OCI-LY3 (cell line): Measurements from ENCODE around the gene GALNT11.

Experiments used
- H2AFZ ChIP-seq: fragments of 200-600, 300-600 bp; shearing (Covaris generic); 2 replicates; pipeline ENCODE4 v1.6.0; 2014; ENCODE audit warnings: antibody characterized with exemption, low read depth, low read length
- H3K27ac ChIP-seq: fragments of 200-600, 300-600 bp; sonication (generic); 2 replicates; pipeline ENCODE4 v1.5.1; 2014; ENCODE audit warnings: mild to moderate bottlenecking, low read length, moderate library complexity, mixed read lengths
- H3K27me3 ChIP-seq: fragments of 200-600, 300-600 bp; sonication (generic); 2 replicates; pipeline ENCODE4 v1.6.1; 2014; ENCODE audit warnings: low read depth, low read length, mixed read lengths
- H3K36me3 ChIP-seq: fragments of 200-600, 300-600 bp; sonication (generic); replicated peaks from 2 replicates; pipeline ENCODE3; 2014; ENCODE audit warnings: low read depth, low read length, mixed read lengths
- H3K4me1 ChIP-seq: fragments of 300-600, 200-600 bp; sonication (generic); 2 replicates; pipeline ENCODE4 v1.6.1; 2014; ENCODE audit warnings: low read length, mixed read lengths
- H3K4me2 ChIP-seq: fragments of 200-600, 300-600 bp; sonication (generic); 2 replicates; pipeline ENCODE4 v1.6.1; 2014; ENCODE audit warnings: low read length, mixed read lengths
- H3K4me3 ChIP-seq: fragments of 300-600, 200-600 bp; sonication (generic); 2 replicates; pipeline ENCODE4 v1.5.1; 2014; ENCODE audit warnings: antibody characterized with exemption, mild to moderate bottlenecking, low read length, moderate library complexity
- H3K79me2 ChIP-seq: fragments of 300-600, 200-600 bp; shearing (Covaris generic); 2 replicates; pipeline ENCODE4 v1.6.1; 2014; ENCODE audit warnings: mild to moderate bottlenecking, low read length, mixed read lengths
- H3K9ac ChIP-seq: fragments of 300-600, 200-600 bp; shearing (Covaris generic); 2 replicates; pipeline ENCODE4 v1.6.0; 2014; ENCODE audit warnings: mild to moderate bottlenecking, low read length, moderate library complexity
- H3K9me3 ChIP-seq: fragments of 200-600, 300-600 bp; shearing (Covaris generic); 2 replicates; pipeline ENCODE4 v1.6.1; 2014; ENCODE audit warnings: low read length, mixed read lengths; ENCODE audit not compliant: insufficient read depth
- H4K20me1 ChIP-seq: fragments of 200-600, 300-600 bp; sonication (generic); 2 replicates; pipeline ENCODE4 v1.6.1; 2016; ENCODE audit warnings: low read length, mixed read lengths; ENCODE audit not compliant: insufficient read depth
- EZH2phosphoT487 ChIP-seq: fragments of 200-600 bp; shearing (Covaris generic); IDR thresholded peaks from 2 replicates; pipeline ENCODE4 v1.6.1; 2018; ENCODE audit warnings: antibody characterized with exemption, mixed run types, low read depth
- TF ChIP-seq, protein P1 (sequence below): fragments of 200-600, 300-600 bp; sonication (generic); IDR thresholded peaks from 2 replicates; pipeline ENCODE4 v1.5.1; 2014; ENCODE audit warnings: antibody characterized with exemption, low read length, low read depth

The GALNT11 gene

DNA sequence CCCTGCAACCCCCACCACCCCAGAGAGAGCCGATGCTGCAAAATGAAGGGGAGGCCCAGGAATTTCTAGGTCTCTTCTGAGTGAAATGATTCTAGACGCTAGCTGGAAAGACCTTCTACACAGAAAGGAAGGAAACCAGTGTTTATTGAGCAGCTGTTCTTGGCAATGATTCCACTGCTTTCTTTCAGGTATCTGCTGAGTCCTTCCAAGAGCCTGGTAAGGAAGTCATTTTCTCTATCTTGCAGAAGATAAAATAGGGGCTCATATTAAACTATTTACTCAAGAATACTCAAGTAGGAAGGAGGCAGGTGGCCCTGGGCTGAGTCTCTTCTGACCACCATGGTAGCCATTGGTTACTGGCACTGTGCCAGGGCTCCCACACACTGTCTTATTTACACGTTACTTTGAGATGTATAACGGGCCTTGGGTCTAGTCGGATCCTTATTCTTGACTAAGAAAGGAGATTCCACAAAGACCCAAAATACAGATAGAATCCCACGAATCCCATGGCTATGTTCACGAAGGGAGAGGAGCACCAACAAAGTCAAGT is 112.1 kb downstream of the GALNT11 start:
- H3K36me3 ChIP-seq: peaks cover 30% of the 10 kb centered on the region

DNA sequence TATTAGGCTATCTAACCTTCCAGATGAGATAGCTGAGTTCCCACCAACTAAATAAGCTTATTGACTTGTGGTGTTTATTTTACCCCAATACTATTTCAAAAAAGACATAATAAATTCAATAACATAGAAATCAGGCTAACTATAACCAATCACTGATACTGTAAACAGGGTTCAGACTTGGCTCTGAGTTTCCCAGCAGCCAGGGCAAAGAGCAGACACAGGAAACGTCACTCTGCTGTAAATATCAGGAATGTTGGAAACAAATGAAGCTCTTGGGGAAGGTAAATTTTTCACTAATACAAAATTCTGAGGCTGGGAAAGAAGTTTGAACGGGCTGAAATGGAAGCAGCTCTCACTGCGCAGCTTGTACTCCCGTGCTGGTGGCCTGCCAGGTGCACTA is 114.6 kb downstream of the GALNT11 start:
- Histone ChIP-seq H4K20me1 (no peaks in the 10 kb centered on the region; the same call in 1 of the 2 replicates), H3K4me2 (no peak overlapping the region), H3K36me3 (peaks cover 51% of the 10 kb centered on the region), H2AFZ (no peak overlapping the region), H3K4me3 (no peak overlapping the region), H3K27me3 (no peaks in the 10 kb centered on the region), H3K9me3 (no peaks in the 10 kb centered on the region), H3K4me1 (no peaks in the 10 kb centered on the region), H3K27ac (no peak overlapping the region), H3K79me2 (no peaks in the 10 kb centered on the region), H3K9ac (no peak overlapping the region)
- TF ChIP-seq, protein P1, sequence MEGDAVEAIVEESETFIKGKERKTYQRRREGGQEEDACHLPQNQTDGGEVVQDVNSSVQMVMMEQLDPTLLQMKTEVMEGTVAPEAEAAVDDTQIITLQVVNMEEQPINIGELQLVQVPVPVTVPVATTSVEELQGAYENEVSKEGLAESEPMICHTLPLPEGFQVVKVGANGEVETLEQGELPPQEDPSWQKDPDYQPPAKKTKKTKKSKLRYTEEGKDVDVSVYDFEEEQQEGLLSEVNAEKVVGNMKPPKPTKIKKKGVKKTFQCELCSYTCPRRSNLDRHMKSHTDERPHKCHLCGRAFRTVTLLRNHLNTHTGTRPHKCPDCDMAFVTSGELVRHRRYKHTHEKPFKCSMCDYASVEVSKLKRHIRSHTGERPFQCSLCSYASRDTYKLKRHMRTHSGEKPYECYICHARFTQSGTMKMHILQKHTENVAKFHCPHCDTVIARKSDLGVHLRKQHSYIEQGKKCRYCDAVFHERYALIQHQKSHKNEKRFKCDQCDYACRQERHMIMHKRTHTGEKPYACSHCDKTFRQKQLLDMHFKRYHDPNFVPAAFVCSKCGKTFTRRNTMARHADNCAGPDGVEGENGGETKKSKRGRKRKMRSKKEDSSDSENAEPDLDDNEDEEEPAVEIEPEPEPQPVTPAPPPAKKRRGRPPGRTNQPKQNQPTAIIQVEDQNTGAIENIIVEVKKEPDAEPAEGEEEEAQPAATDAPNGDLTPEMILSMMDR: no peak
- TF ChIP-seq EZH2phosphoT487: no peak

More for the DNA sequence above, 112.1 kb downstream of the GALNT11 start:
- Histone ChIP-seq H3K27ac (no peak overlapping the region), H2AFZ (no peak overlapping the region), H3K4me3 (no peak overlapping the region), H3K27me3 (no peaks in the 10 kb centered on the region), H3K4me2 (no peak overlapping the region), H3K79me2 (no peaks in the 10 kb centered on the region), H4K20me1 (no peaks in the 10 kb centered on the region; the same call in 1 of the 2 replicates), H3K4me1 (no peaks in the 10 kb centered on the region), H3K9me3 (no peaks in the 10 kb centered on the region), H3K9ac (no peak overlapping the region)
- TF ChIP-seq, protein P1: no peak
- TF ChIP-seq EZH2phosphoT487: no peak

DNA sequence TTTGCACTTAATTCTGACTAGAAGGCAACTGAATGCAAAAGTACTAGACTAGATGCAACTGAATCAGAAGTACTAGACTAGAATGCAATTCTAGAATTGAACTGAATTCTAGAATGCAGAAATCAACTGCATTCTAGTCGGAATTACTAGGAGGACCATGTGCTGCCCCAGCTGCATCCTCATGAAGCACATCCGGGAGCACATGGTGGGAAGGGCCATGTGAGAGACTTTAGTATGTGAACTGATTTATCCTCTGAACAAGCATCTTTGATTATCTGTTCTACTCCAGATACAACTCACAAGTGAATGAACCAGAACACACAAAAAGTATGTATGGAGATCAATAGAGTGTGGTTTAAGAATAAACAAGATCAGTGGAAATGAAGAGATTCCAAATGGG is 115.1 kb downstream of the GALNT11 start:
- Histone ChIP-seq H2AFZ (no peak overlapping the region), H3K4me3 (no peak overlapping the region), H3K27ac (no peak overlapping the region), H3K9me3 (no peaks in the 10 kb centered on the region), H3K36me3 (peaks cover 55% of the 10 kb centered on the region), H4K20me1 (no peaks in the 10 kb centered on the region; the same call in 1 of the 2 replicates), H3K4me1 (no peaks in the 10 kb centered on the region), H3K9ac (no peak overlapping the region), H3K79me2 (no peaks in the 10 kb centered on the region), H3K4me2 (no peak overlapping the region), H3K27me3 (no peaks in the 10 kb centered on the region)
- no peak for TF ChIP-seq EZH2phosphoT487
- TF ChIP-seq, protein P1: no peak

DNA sequence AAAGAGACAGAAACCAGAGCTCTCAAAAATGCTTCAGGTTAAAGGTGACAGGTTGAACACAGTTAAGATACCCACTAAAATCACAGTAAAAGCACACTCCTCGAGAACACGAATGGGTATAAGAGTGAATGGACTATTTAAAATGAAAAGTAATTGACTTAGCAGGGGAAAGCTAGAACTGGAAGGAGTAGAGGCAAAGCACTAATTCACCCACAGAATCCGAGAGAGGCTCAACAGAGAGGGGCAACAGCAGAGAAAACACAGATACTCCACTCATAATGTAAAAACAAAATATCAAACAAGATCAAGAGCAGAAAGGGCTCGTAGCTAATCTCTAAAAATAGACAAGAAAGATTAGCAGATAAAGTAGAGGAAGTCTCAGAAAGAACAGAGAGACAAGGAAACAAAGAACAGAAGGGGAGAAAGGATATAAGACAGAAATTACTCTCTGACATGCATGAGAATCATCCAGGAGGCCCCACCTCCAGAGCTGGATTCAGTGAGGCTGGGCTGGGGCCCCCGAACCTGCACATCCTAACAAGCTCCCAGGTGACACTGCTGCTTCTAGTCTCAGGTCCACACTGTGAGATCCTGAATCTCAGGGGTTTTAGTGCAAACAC is 117.6 kb downstream of the GALNT11 start:
- peaks cover 67% of the 10 kb centered on the region for H3K36me3 ChIP-seq

More for the DNA sequence above, 117.6 kb downstream of the GALNT11 start:
- H3K9me3 ChIP-seq: no peaks in the 10 kb centered on the region
- no peaks in the 10 kb centered on the region for H3K4me1 ChIP-seq
- no peak for TF ChIP-seq EZH2phosphoT487
- TF ChIP-seq, protein P1: no peak
- no peak overlapping the region for H3K9ac ChIP-seq
- no peaks in the 10 kb centered on the region for H3K79me2 ChIP-seq
- H4K20me1 ChIP-seq: 0 out of 2 replicates have a peak, but pooled peaks cover 8% of the 10 kb centered on the region
- H3K27ac ChIP-seq: no peak overlapping the region
- no peak overlapping the region for H2AFZ ChIP-seq
- no peak overlapping the region for H3K4me2 ChIP-seq
- H3K4me3 ChIP-seq: no peak overlapping the region
- H3K27me3 ChIP-seq: no peaks in the 10 kb centered on the region
